ENCODE results near the gene GZMA. TPM values are rescaled to one million over a fixed set of nuclear protein-coding genes. Genes with fewer than 3 reads are reported as not detected.

Gene GZMA
- total RNA-seq, 2 donors from 2014 or later = not detected

DNA sequence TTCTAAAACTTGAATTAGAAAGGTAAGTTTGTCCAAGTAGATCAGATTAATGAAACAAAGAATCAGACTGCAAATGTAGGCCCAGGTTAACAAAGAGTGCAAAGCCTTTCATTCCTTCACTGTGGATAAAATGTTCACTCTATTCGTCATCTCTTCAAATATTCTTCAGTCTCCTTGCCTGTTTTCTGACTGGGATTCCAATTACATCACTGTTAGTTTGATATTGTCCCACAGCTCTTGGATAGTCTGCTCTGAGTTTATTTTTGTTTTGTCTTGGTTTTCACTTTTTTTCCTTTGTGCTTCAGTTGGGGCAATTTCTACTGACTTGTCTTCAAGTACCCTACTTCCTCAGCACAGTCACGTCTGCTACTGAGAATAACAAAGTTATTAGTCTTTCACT lies 38.5 kb upstream of the GZMA start:
- Histone ChIP-seq H3K4me1 (no peaks in the 10 kb centered on the region), H3K36me3 (replicated peaks in 1 of 2; ENCODE audit: insufficient read depth in 1 of 2, low read depth in 2 of 2) (no peaks in the 10 kb centered on the region), H3K4me3 (no peak overlapping the region), H3K9me3 (no peaks in the 10 kb centered on the region), H3K27ac (no peak overlapping the region), H3K27me3 (no peaks in the 10 kb centered on the region)
- intact Hi-C loops (cut with DNase I) = no loop called here
- no peak for ATAC-seq
- TF ChIP-seq, protein P1, sequence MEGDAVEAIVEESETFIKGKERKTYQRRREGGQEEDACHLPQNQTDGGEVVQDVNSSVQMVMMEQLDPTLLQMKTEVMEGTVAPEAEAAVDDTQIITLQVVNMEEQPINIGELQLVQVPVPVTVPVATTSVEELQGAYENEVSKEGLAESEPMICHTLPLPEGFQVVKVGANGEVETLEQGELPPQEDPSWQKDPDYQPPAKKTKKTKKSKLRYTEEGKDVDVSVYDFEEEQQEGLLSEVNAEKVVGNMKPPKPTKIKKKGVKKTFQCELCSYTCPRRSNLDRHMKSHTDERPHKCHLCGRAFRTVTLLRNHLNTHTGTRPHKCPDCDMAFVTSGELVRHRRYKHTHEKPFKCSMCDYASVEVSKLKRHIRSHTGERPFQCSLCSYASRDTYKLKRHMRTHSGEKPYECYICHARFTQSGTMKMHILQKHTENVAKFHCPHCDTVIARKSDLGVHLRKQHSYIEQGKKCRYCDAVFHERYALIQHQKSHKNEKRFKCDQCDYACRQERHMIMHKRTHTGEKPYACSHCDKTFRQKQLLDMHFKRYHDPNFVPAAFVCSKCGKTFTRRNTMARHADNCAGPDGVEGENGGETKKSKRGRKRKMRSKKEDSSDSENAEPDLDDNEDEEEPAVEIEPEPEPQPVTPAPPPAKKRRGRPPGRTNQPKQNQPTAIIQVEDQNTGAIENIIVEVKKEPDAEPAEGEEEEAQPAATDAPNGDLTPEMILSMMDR (IDR thresholded peaks at IDR 0.05) = no peak
- no peak for TF ChIP-seq POLR2A (IDR thresholded peaks at IDR 0.05)
- 62 to 64% methylated on average over 2 of the region's 2 CpGs for WGBS, 2 donors
- DNase-seq = no peak

DNA sequence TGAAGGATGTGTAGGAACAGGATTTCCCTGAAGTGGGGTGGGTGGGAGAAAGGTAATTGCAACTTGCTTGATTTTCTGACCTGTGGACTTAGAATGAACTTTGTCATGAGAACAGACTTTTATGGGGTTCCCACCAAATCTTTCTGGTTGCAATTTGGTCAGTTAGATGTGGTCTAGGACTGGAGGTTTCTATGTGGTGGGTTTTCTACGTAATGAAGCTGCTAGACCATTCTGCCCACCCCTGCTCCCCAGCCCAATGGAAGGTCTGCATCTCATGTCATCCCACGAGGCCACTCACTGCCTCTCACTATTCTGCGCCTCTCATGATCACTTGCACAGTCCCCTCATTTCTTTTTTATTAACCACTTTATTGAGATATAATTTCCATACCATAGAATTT lies 37.9 kb upstream of the GZMA start:
- Histone ChIP-seq H3K4me1 (no peaks in the 10 kb centered on the region), H3K36me3 (replicated peaks in 1 of 2; ENCODE audit: insufficient read depth in 1 of 2, low read depth in 2 of 2) (no peaks in the 10 kb centered on the region), H3K27me3 (no peaks in the 10 kb centered on the region), H3K9me3 (no peaks in the 10 kb centered on the region), H3K27ac (no peak overlapping the region), H3K4me3 (no peak overlapping the region)
- TF ChIP-seq, protein P1 (IDR thresholded peaks at IDR 0.05) = no peak
- no peak for TF ChIP-seq POLR2A (IDR thresholded peaks at IDR 0.05)
- WGBS, 2 donors = 69 to 72% methylated on average over 3 of the region's 3 CpGs
- DNase-seq (no peak), ATAC-seq (no peak)
- intact Hi-C loops (cut with DNase I) = no loop called here

DNA sequence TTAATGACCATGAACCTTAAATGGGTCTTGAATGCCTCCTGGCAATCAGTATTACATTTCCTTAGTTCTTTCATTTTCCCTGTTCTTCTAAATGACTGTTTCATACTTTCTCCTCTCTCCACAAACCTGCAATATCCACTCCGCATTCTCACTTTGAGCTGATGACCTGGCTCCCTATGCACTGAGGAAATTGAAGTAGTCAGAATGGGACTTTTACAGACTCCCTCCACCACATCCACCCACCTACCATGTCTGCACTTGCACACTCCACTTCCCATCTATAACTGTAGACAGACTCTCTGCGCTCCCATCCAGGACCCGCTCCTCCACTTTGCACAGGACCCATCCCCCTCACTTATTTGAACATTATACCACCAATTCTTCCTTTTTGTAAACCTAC lies 36.2 kb upstream of the GZMA start:
- H3K4me1 ChIP-seq = no peaks in the 10 kb centered on the region
- ATAC-seq (no peak), DNase-seq (no peak)
- H3K27me3 ChIP-seq = no peaks in the 10 kb centered on the region
- intact Hi-C loops (cut with DNase I) = no loop called here
- H3K4me3 ChIP-seq = no peak overlapping the region
- TF ChIP-seq POLR2A (IDR thresholded peaks at IDR 0.05) = no peak
- TF ChIP-seq, protein P1 (IDR thresholded peaks at IDR 0.05) = no peak
- no peaks in the 10 kb centered on the region for H3K9me3 ChIP-seq
- H3K27ac ChIP-seq = no peak overlapping the region
- H3K36me3 ChIP-seq (replicated peaks in 1 of 2; ENCODE audit: insufficient read depth in 1 of 2, low read depth in 2 of 2) = no peaks in the 10 kb centered on the region
- WGBS, 2 donors = 86 to 94% methylated on average over 3 of the region's 3 CpGs

DNA sequence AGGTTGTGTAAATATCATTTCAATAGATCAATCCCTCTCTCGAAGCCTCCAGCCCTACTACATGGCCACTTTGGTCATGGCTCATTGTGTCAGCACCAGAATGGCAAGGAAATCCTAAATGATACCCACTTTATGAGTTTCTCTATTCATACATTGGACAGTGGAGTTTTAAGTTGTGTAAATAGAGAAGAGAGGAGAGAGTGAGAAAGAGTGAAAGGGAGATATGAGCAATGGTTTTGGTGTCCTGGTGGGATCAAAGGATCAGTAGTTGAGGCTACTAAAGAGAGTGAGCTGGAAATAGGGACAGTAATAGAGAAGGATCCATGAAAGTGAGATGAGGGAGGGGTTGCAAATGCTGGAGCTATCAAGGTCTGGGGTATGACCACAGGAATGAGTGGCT lies 31.5 kb upstream of the GZMA start:
- Histone ChIP-seq H3K4me3 (no peak overlapping the region), H3K9me3 (no peaks in the 10 kb centered on the region), H3K36me3 (replicated peaks in 1 of 2; ENCODE audit: insufficient read depth in 1 of 2, low read depth in 2 of 2) (no peaks in the 10 kb centered on the region), H3K4me1 (no peaks in the 10 kb centered on the region), H3K27ac (no peak overlapping the region), H3K27me3 (no peaks in the 10 kb centered on the region)
- intact Hi-C loops (cut with DNase I) = no loop called here
- DNase-seq (no peak), ATAC-seq (no peak)
- TF ChIP-seq POLR2A (IDR thresholded peaks at IDR 0.05) = no peak
- TF ChIP-seq, protein P1 (IDR thresholded peaks at IDR 0.05) = no peak
- WGBS, 2 donors = 53% methylated on average over 1 of the region's 1 CpG

DNA sequence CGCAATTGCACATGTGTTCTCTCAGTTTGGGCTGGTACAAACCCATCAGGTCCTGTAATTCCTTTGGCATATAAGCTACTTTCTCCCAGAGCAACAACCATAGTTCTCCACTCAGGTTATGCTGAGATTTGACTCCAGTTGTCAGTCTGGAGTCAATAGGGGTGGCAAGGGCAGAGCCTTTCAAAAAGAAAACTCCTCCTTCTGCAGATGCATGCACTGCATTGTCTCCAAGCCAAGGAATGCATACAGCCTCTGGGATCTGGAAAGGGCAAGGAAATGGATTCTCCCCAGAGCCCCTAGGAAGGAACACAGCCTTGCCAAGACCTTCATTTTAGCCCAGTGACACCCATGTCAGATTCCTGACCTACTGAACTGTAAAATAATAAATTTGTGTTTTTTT lies 31.0 kb upstream of the GZMA start:
- no peak overlapping the region for H3K27ac ChIP-seq

More for the DNA sequence above, 31.0 kb upstream of the GZMA start:
- H3K9me3 ChIP-seq = no peaks in the 10 kb centered on the region
- DNase-seq (no peak), ATAC-seq (no peak)
- no peaks in the 10 kb centered on the region for H3K27me3 ChIP-seq
- no peaks in the 10 kb centered on the region for H3K36me3 ChIP-seq (replicated peaks in 1 of 2; ENCODE audit: insufficient read depth in 1 of 2, low read depth in 2 of 2)
- H3K4me1 ChIP-seq = no peaks in the 10 kb centered on the region
- 64 to 75% methylated on average over 1 of the region's 1 CpG for WGBS, 2 donors
- no peak overlapping the region for H3K4me3 ChIP-seq
- TF ChIP-seq, protein P1 (IDR thresholded peaks at IDR 0.05) = no peak
- TF ChIP-seq POLR2A (IDR thresholded peaks at IDR 0.05) = no peak
- intact Hi-C loops (cut with DNase I) = no loop called here
